ENCODE results near the gene TRIM66. TPM values are rescaled to one million over a fixed set of nuclear protein-coding genes. Genes with fewer than 3 reads are reported as not detected.
A peak's percentile ranks its signal among the peaks of the same experiment; 100 is the strongest.

The TRIM66 gene
- total RNA-seq, 4 donors from 2014 or later, result 1.4 to 12.9 (median 3.1) TPM

- no peak overlapping the region for H3K4me3 ChIP-seq
- H3K27me3 ChIP-seq, result no peaks in the 10 kb centered on the region
- H3K27ac ChIP-seq, result peak overlapping the region; percentile 12 to 97 (median 92)
- peaks cover 0 to 79% of the 10 kb centered on the region in 2 donors for H3K36me3 ChIP-seq
- peaks cover 13 to 100% (median 32%) of the 10 kb centered on the region in 3 donors for H3K4me1 ChIP-seq
- TF ChIP-seq POLR2AphosphoS5 (IDR thresholded peaks at IDR 0.05) (no peak), POLR2A (IDR thresholded peaks at IDR 0.05) (no peak), EP300 (IDR thresholded peaks at IDR 0.05) (no peak), CTCF (IDR thresholded peaks at IDR 0.05) (no peak)
- 88 to 89% methylated on average over 1 to 2 of the region's 2 CpGs for WGBS, 2 donors (ENCODE audit: low coverage in 1 of 2)
- H3K9me3 ChIP-seq, result no peaks in the 10 kb centered on the region
- no peak for ATAC-seq
Measured at GRCh38 chr11:8704136-8704535, 21.7 kb upstream of the TRIM66 start.

- no peaks in the 10 kb centered on the region for H3K27me3 ChIP-seq
- H3K4me1 ChIP-seq, result peaks cover 3 to 90% (median 22%) of the 10 kb centered on the region in 3 donors
- no peak for ATAC-seq
- 87% methylated on average over 7 of the region's 14 CpGs; no CpG with 5 or more reads in 1 of the 2 donors for WGBS, 2 donors (ENCODE audit: low coverage in 1 of 2)
- H3K9me3 ChIP-seq, result no peaks in the 10 kb centered on the region
- peak overlapping the region in 3 of 4 donors; percentile 89 to 97 (median 96) for H3K27ac ChIP-seq
- no peak overlapping the region for H3K4me3 ChIP-seq
- TF ChIP-seq POLR2AphosphoS5 (IDR thresholded peaks at IDR 0.05), result no peak
- no peak for TF ChIP-seq POLR2A (IDR thresholded peaks at IDR 0.05)
- no peak for TF ChIP-seq EP300 (IDR thresholded peaks at IDR 0.05)
- TF ChIP-seq CTCF (IDR thresholded peaks at IDR 0.05), result no peak
- H3K36me3 ChIP-seq, result peaks cover 0 to 95% of the 10 kb centered on the region in 2 donors
Measured at GRCh38 chr11:8702598-8702915, 20.1 kb upstream of the TRIM66 start.

- TF ChIP-seq POLR2AphosphoS5 (IDR thresholded peaks at IDR 0.05) (no peak), CTCF (IDR thresholded peaks at IDR 0.05) (no peak), EP300 (IDR thresholded peaks at IDR 0.05) (no peak), POLR2A (IDR thresholded peaks at IDR 0.05) (no peak)
- no peaks in the 10 kb centered on the region for H3K27me3 ChIP-seq
- peaks cover 0 to 98% of the 10 kb centered on the region in 2 donors for H3K36me3 ChIP-seq
- peak overlapping the region in 3 of 4 donors; percentile 89 to 97 (median 96) for H3K27ac ChIP-seq
- no peaks in the 10 kb centered on the region for H3K9me3 ChIP-seq
- no peak overlapping the region for H3K4me3 ChIP-seq
- WGBS, 2 donors (ENCODE audit: low coverage in 1 of 2), result 80 to 95% methylated on average over 4 to 9 of the region's 10 CpGs
- peaks cover under 1 to 85% (median 17%) of the 10 kb centered on the region in 3 donors for H3K4me1 ChIP-seq
- ATAC-seq, result no peak
Measured at GRCh38 chr11:8701891-8702597, 19.6 kb upstream of the TRIM66 start.

- Histone ChIP-seq H3K4me3 (no peak overlapping the region), H3K9me3 (no peaks in the 10 kb centered on the region), H3K27ac (peak overlapping the region; percentile 32 to 97 (median 92)), H3K4me1 (peaks cover 0 to 63% (median 13%) of the 10 kb centered on the region in 3 donors), H3K27me3 (no peaks in the 10 kb centered on the region), H3K36me3 (peaks cover 0 to 100% of the 10 kb centered on the region in 2 donors)
- TF ChIP-seq CTCF (IDR thresholded peaks at IDR 0.05), result no peak
- no peak for TF ChIP-seq POLR2AphosphoS5 (IDR thresholded peaks at IDR 0.05)
- TF ChIP-seq EP300 (IDR thresholded peaks at IDR 0.05), result no peak
- no peak for TF ChIP-seq POLR2A (IDR thresholded peaks at IDR 0.05)
- peak; percentile 63 for ATAC-seq
- 17% methylated on average over 1 of the region's 3 CpGs; no CpG with 5 or more reads in 1 of the 2 donors for WGBS, 2 donors (ENCODE audit: low coverage in 1 of 2)
Measured at GRCh38 chr11:8699903-8700302, 17.4 kb upstream of the TRIM66 start.

GRCh38 chr11:8698917-8699441, 16.5 kb upstream of the TRIM66 start:
- WGBS, 2 donors (ENCODE audit: low coverage in 1 of 2), result 60 to 67% methylated on average over 5 to 6 of the region's 11 CpGs
- TF ChIP-seq EP300 (IDR thresholded peaks at IDR 0.05) (no peak), POLR2A (IDR thresholded peaks at IDR 0.05) (no peak), CTCF (IDR thresholded peaks at IDR 0.05) (no peak), POLR2AphosphoS5 (IDR thresholded peaks at IDR 0.05) (no peak)
- Histone ChIP-seq H3K4me3 (no peak overlapping the region), H3K4me1 (peaks cover 0 to 54% (median 13%) of the 10 kb centered on the region in 3 donors), H3K9me3 (no peaks in the 10 kb centered on the region), H3K27me3 (no peaks in the 10 kb centered on the region), H3K36me3 (peaks cover 5 to 100% of the 10 kb centered on the region in 2 donors), H3K27ac (peak overlapping the region; percentile 32 to 97 (median 92))
- no peak for ATAC-seq

Data from gastroesophageal sphincter (tissue), 4 donors.